RCC 7860 (cell line): Measurements from ENCODE around the gene STK10.

Experiments used
- DNase-seq: peaks from one replicate; pipeline ENCODE4 v3.0.0-alpha.2; 2015; ENCODE audit warnings: low spot score
- FAIRE-seq: peaks from 2 replicates; lab custom pipeline; 2012; peaks lifted over from hg19 to GRCh38; lab: Jason Lieb, UNC

The STK10 gene

GRCh38 chr5:172063463-172064235, 124.4 kb downstream of the STK10 start:
- FAIRE-seq (no peak), DNase-seq (no peak)

GRCh38 chr5:172059661-172060100, 128.3 kb downstream of the STK10 start:
- peak; percentile 17 for DNase-seq
- FAIRE-seq: no peak

- no peak for FAIRE-seq
- DNase-seq: no peak
Measured at GRCh38 chr5:172058088-172058487, 129.9 kb downstream of the STK10 start.

- no peak for FAIRE-seq
- DNase-seq: no peak
Measured at GRCh38 chr5:172055996-172056395, 132.0 kb downstream of the STK10 start.

- DNase-seq (no peak), FAIRE-seq (no peak)
Measured at GRCh38 chr5:172055421-172055820, 132.6 kb downstream of the STK10 start.

- DNase-seq (no peak), FAIRE-seq (no peak)
Measured at GRCh38 chr5:172054611-172055153, 133.3 kb downstream of the STK10 start.

GRCh38 chr5:172052450-172053236, 135.4 kb downstream of the STK10 start:
- FAIRE-seq: no peak

GRCh38 chr5:172051643-172052339, 136.2 kb downstream of the STK10 start:
- FAIRE-seq (peak; percentile 87), DNase-seq (peak; percentile 77)

More at GRCh38 chr5:172052450-172053236, 135.4 kb downstream of the STK10 start:
- DNase-seq: peak; percentile 47

- DNase-seq: no peak
- no peak for FAIRE-seq
Measured at GRCh38 chr5:172050080-172050479, 137.9 kb downstream of the STK10 start.

GRCh38 chr5:172049226-172049796, 138.7 kb downstream of the STK10 start:
- DNase-seq (no peak), FAIRE-seq (no peak)

GRCh38 chr5:172048539-172049101, 139.4 kb downstream of the STK10 start:
- DNase-seq: no peak
- FAIRE-seq: no peak

- FAIRE-seq: no peak
- no peak for DNase-seq
Measured at GRCh38 chr5:172048170-172048422, 139.9 kb downstream of the STK10 start.

GRCh38 chr5:172046593-172046992, 141.4 kb downstream of the STK10 start:
- no peak for DNase-seq
- no peak for FAIRE-seq

GRCh38 chr5:172045315-172045632, 142.8 kb downstream of the STK10 start:
- FAIRE-seq (no peak), DNase-seq (no peak)

- FAIRE-seq: no peak
- no peak for DNase-seq
Measured at GRCh38 chr5:172044631-172045314, 143.3 kb downstream of the STK10 start.

- DNase-seq: no peak
- FAIRE-seq: no peak
Measured at GRCh38 chr5:172043865-172044264, 144.2 kb downstream of the STK10 start.

GRCh38 chr5:172042183-172042582, 145.8 kb downstream of the STK10 start:
- DNase-seq: no peak
- no peak for FAIRE-seq

- FAIRE-seq: no peak
- no peak for DNase-seq
Measured at GRCh38 chr5:172038167-172038566, 149.9 kb downstream of the STK10 start.

- DNase-seq (no peak), FAIRE-seq (no peak)
Measured at GRCh38 chr5:172035049-172035448, 153.0 kb downstream of the STK10 start.

- FAIRE-seq: no peak
- no peak for DNase-seq
Measured at GRCh38 chr5:172031894-172032461, 156.0 kb downstream of the STK10 start.
